Measurements from ENCODE around the gene ACSM3.

GRCh38 chr16:20749474-20749873, 14.3 kb upstream of the ACSM3 start:
- TF ChIP-seq, protein P1, sequence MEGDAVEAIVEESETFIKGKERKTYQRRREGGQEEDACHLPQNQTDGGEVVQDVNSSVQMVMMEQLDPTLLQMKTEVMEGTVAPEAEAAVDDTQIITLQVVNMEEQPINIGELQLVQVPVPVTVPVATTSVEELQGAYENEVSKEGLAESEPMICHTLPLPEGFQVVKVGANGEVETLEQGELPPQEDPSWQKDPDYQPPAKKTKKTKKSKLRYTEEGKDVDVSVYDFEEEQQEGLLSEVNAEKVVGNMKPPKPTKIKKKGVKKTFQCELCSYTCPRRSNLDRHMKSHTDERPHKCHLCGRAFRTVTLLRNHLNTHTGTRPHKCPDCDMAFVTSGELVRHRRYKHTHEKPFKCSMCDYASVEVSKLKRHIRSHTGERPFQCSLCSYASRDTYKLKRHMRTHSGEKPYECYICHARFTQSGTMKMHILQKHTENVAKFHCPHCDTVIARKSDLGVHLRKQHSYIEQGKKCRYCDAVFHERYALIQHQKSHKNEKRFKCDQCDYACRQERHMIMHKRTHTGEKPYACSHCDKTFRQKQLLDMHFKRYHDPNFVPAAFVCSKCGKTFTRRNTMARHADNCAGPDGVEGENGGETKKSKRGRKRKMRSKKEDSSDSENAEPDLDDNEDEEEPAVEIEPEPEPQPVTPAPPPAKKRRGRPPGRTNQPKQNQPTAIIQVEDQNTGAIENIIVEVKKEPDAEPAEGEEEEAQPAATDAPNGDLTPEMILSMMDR (IDR thresholded peaks at IDR 0.05; ENCODE audit: insufficient read depth, low read length), result no peak
- TF ChIP-seq SPI1 (IDR thresholded peaks at IDR 0.05; ENCODE audit: borderline replicate concordance, low read depth), result no peak
- no peak for TF ChIP-seq POLR2AphosphoS5 (IDR thresholded peaks at IDR 0.05; ENCODE audit: low read depth)
- no peak for TF ChIP-seq REST (IDR thresholded peaks at IDR 0.05; ENCODE audit: insufficient replicate concordance, low read depth)
- TF ChIP-seq GABPA (IDR thresholded peaks at IDR 0.05; ENCODE audit: low read depth), result no peak

Measured in HL-60 (cell line).